HCT116 (cell line): ENCODE results near the gene TARS1. TPM values are rescaled to one million over a fixed set of nuclear protein-coding genes. Genes with fewer than 3 reads are reported as not detected.

ENCODE experiments used
- ATAC-seq: fragments of 200-7000 bp; cut with Tn5 transposase; 2 replicates; pipeline ENCODE4 v1.9.1; 2020; ENCODE audit warnings: mild to moderate bottlenecking, moderate library complexity
- BruUV-seq: library from RNA; stranded (reverse); fragments of 400-500 nt; replicated peaks from 2 replicates; lab custom pipeline; 2021; lab: Mats Ljungman, UMichigan
- CTCF ChIA-PET: fragments of 300-600 bp; sonication (Branson Sonifier 250); formaldehyde crosslinking; loops from one replicate; lab custom pipeline; 2021; ENCODE audit warnings: antibody characterized with exemption; lab: Charles Lee
- POLR2A ChIA-PET: fragments of 300-600, 350-600 bp; sonication (Branson Sonifier 250); formaldehyde crosslinking; loops from one replicate; lab custom pipeline; 2021; ENCODE audit warnings: antibody characterized with exemption; lab: Charles Lee
- RAD21 ChIA-PET, 2 experiments: fragments of 300-600 bp; sonication (Branson Sonifier 250); formaldehyde crosslinking; loops; one replicate each; lab custom pipeline; 2023; ENCODE audit warnings: low total read pairs in 2 of 2; ENCODE audit not compliant: uncharacterized antibody in 2 of 2, unreplicated experiment in 2 of 2, low non-redundant PET in 1 of 2; lab: Charles Lee
- DNase-seq: peaks from one replicate; pipeline ENCODE4 v3.0.0-alpha.2; 2010; ENCODE audit warnings: low read depth, low spot score
- H2AFZ ChIP-seq: fragments of 200-600 bp; shearing (Covaris generic), sonication (generic); 2 replicates; pipeline ENCODE4 v1.6.1; 2017; ENCODE audit warnings: low read depth, mixed run types, mixed read lengths, antibody characterized with exemption, low read length; ENCODE audit not compliant: poor library complexity, severe bottlenecking
- H3K27ac ChIP-seq: 2 replicates; pipeline ENCODE4 v1.5.1; 2012; ENCODE audit warnings: low read depth, low read length
- H3K27me3 ChIP-seq: fragments of 200-600 bp; sonication (generic); 2 replicates; pipeline ENCODE4 v1.6.1; 2016; ENCODE audit warnings: mixed run types, low read length, mixed read lengths; ENCODE audit not compliant: insufficient read depth
- H3K36me3 ChIP-seq, 2 experiments: fragments of 200-500 bp in 1 of 2; fragments of 200-600 bp in 1 of 2; sonication (Bioruptor generic) in 1 of 2; sonication (generic) in 1 of 2; 2 replicates each; pipeline versions ENCODE4 v1.5.1 to v1.6.1; 2014 to 2016; ENCODE audit warnings: low read length in 2 of 2, inconsistent platforms in 1 of 2, mixed read lengths in 1 of 2, mixed run types in 1 of 2; ENCODE audit not compliant: insufficient read depth in 2 of 2, control insufficient read depth in 1 of 2
- H3K4me1 ChIP-seq, 2 experiments: fragments of 200-600 bp in 1 of 2; sonication (generic) in 1 of 2; 2 replicates each; pipeline versions ENCODE4 v1.5.1 to v1.6.1; 2012 to 2017; ENCODE audit warnings: low read length in 2 of 2, inconsistent platforms in 1 of 2, mild to moderate bottlenecking in 1 of 2, mixed read lengths in 1 of 2, mixed run types in 1 of 2, moderate library complexity in 1 of 2; ENCODE audit not compliant: insufficient read depth in 2 of 2, control insufficient read depth in 1 of 2
- H3K4me2 ChIP-seq: fragments of 200-600 bp; sonication (generic); 2 replicates; pipeline ENCODE4 v1.6.1; 2017; ENCODE audit warnings: mixed run types, low read length, mixed read lengths
- H3K4me3 ChIP-seq, 2 experiments: fragments of 200-600 bp in 1 of 2; sonication (generic) in 1 of 2; replicated peaks in 1 of 2; 2 replicates each; pipeline ENCODE4 v1.5.1; 2011 to 2016; ENCODE audit warnings: low read length in 2 of 2, control low read depth in 1 of 2, low read depth in 1 of 2, mild to moderate bottlenecking in 1 of 2, mixed read lengths in 1 of 2, mixed run types in 1 of 2
- H3K79me2 ChIP-seq: fragments of 200-600 bp; sonication (generic); 2 replicates; pipeline ENCODE4 v1.6.1; 2017; ENCODE audit warnings: mild to moderate bottlenecking, mixed run types, low read length, moderate library complexity, mixed read lengths; ENCODE audit not compliant: insufficient read depth
- H3K9ac ChIP-seq: fragments of 200-600 bp; sonication (generic); 2 replicates; pipeline ENCODE4 v1.6.1; 2016; ENCODE audit warnings: low read length, mixed read lengths
- H3K9me2 ChIP-seq: fragments of 200-600 bp; sonication (generic), shearing (Covaris generic); 2 replicates; pipeline ENCODE4 v1.6.1; 2017; ENCODE audit warnings: mixed run types, mild to moderate bottlenecking, moderate library complexity; ENCODE audit not compliant: insufficient read depth
- H3K9me3 ChIP-seq, 2 experiments: fragments of 200-500 bp in 1 of 2; fragments of 200-600 bp in 1 of 2; sonication (Bioruptor generic) in 1 of 2; sonication (generic) in 1 of 2; 2 replicates each; pipeline ENCODE4 v1.6.1; 2014 to 2017; ENCODE audit warnings: low read length in 2 of 2, mixed read lengths in 2 of 2, inconsistent platforms in 1 of 2, low read depth in 1 of 2, mild to moderate bottlenecking in 1 of 2, mixed run types in 1 of 2, moderate library complexity in 1 of 2; ENCODE audit not compliant: control insufficient read depth in 1 of 2, insufficient read depth in 1 of 2
- H4K20me1 ChIP-seq: fragments of 200-600 bp; sonication (generic), shearing (Covaris generic); 2 replicates; pipeline ENCODE4 v1.6.1; 2017; ENCODE audit warnings: mixed run types, mild to moderate bottlenecking, moderate library complexity; ENCODE audit not compliant: insufficient read depth
- CBX3 ChIP-seq: IDR thresholded peaks from 2 replicates; pipeline ENCODE4 v1.6.1; 2012; ENCODE audit warnings: low read depth
- CEBPB ChIP-seq: IDR thresholded peaks from 2 replicates; pipeline ENCODE4 v1.6.1; 2012; ENCODE audit warnings: low read depth
- EGR1 ChIP-seq: IDR thresholded peaks from 2 replicates; pipeline ENCODE4 v1.6.1; 2012; ENCODE audit warnings: low read depth
- ELF1 ChIP-seq: IDR thresholded peaks from 2 replicates; pipeline ENCODE4 v1.6.1; 2012; ENCODE audit warnings: low read depth, borderline replicate concordance
- EZH2phosphoT487 ChIP-seq: fragments of 200-600 bp; IDR thresholded peaks from 2 replicates; pipeline ENCODE4 v1.6.1; 2018; ENCODE audit warnings: antibody characterized with exemption, borderline replicate concordance
- FOSL1 ChIP-seq: IDR thresholded peaks from 2 replicates; pipeline ENCODE4 v1.6.1; 2012; ENCODE audit warnings: low read depth
- REST ChIP-seq: IDR thresholded peaks from 2 replicates; pipeline ENCODE4 v1.6.1; 2012; ENCODE audit warnings: low read depth
- SIN3A ChIP-seq: IDR thresholded peaks from 2 replicates; pipeline ENCODE4 v1.6.1; 2012; ENCODE audit warnings: low read depth
- SRF ChIP-seq: IDR thresholded peaks from 2 replicates; pipeline ENCODE4 v1.6.1; 2012; ENCODE audit warnings: low read depth
- TCF7L2 ChIP-seq: IDR thresholded peaks from 2 replicates; pipeline ENCODE4 v1.7.0; 2011; ENCODE audit warnings: borderline replicate concordance, inconsistent platforms; ENCODE audit not compliant: insufficient read depth, insufficient read length; ENCODE audit errors: extremely low read depth
- YY1 ChIP-seq: IDR thresholded peaks from 2 replicates; pipeline ENCODE4 v1.6.1; 2011; ENCODE audit warnings: low read length, low read depth, moderate library complexity, mild to moderate bottlenecking; ENCODE audit not compliant: insufficient replicate concordance; ENCODE audit errors: extremely low read depth
- intact Hi-C: fragments of 100-400 bp; cut with micrococcal nuclease; formaldehyde crosslinking; loops from 2 replicates; pipeline ENCODE4 v1.10.0; 2022
- total RNA-seq: library from RNA; stranded (reverse); gene quantifications from one replicate; pipeline ENCODE4 v1.2.1, GENCODE V29; 2021; ENCODE audit not compliant: unreplicated experiment
- TF ChIP-seq, protein P1 (sequence below): IDR thresholded peaks from 2 replicates; pipeline ENCODE4 v1.6.1; 2012

The TARS1 gene
- total RNA-seq, 1 experiment from 2014 or later, result 291 TPM

GRCh38 chr5:33400675-33401074 lies 40.1 kb upstream of the TARS1 start:
- no peak overlapping the region for H3K4me3 ChIP-seq
- ChIA-PET POLR2A (no interaction called here), CTCF (no interaction called here), RAD21 (no interaction called here)
- H3K4me2 ChIP-seq, result no peak overlapping the region
- H3K27me3 ChIP-seq, result no peaks in the 10 kb centered on the region
- BruUV-seq, result no TSS peak
- no peaks in the 10 kb centered on the region for H3K9me3 ChIP-seq
- no peaks in the 10 kb centered on the region for H3K79me2 ChIP-seq
- no peak overlapping the region for H3K27ac ChIP-seq
- H4K20me1 ChIP-seq, result no peaks in the 10 kb centered on the region
- TF ChIP-seq FOSL1 (no peak), SIN3A (no peak), REST (no peak), CEBPB (no peak), ELF1 (no peak), SRF (no peak), EGR1 (no peak), EZH2phosphoT487 (no peak), CBX3 (no peak), YY1 (no peak), TCF7L2 (no peak)
- TF ChIP-seq, protein P1, sequence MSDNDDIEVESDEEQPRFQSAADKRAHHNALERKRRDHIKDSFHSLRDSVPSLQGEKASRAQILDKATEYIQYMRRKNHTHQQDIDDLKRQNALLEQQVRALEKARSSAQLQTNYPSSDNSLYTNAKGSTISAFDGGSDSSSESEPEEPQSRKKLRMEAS, result no peak
- no peak overlapping the region for H3K9ac ChIP-seq
- H2AFZ ChIP-seq, result no peak overlapping the region
- H3K9me2 ChIP-seq, result no peaks in the 10 kb centered on the region
- DNase-seq, result no peak
- ATAC-seq, result no peak
- peaks cover 7 to 14% of the 10 kb centered on the region in 2 experiments; a peak in 3 of 4 replicates for H3K4me1 ChIP-seq
- no peaks in the 10 kb centered on the region for H3K36me3 ChIP-seq
- intact Hi-C loops, result no loop called here
